IMR-90 (cell line): ENCODE results near the gene CBX8.

Source experiments
- BHLHE40 ChIP-seq: fragments of 150-350 bp; IDR thresholded peaks from 2 replicates; pipeline ENCODE4 v1.6.1; 2016; ENCODE audit warnings: mild to moderate bottlenecking, low read depth, low read length
- CEBPB ChIP-seq: IDR thresholded peaks from 2 replicates; pipeline ENCODE4 v1.6.1; 2012; ENCODE audit warnings: low read depth, low read length, improper control_type of control experiment
- CHD1 ChIP-seq: IDR thresholded peaks from 2 replicates; pipeline ENCODE4 v1.6.1; 2012; ENCODE audit warnings: low read depth, low read length, improper control_type of control experiment
- MAFK ChIP-seq: IDR thresholded peaks from 2 replicates; pipeline ENCODE4 v1.6.1; 2012; ENCODE audit warnings: low read depth, low read length, improper control_type of control experiment
- MXI1 ChIP-seq: IDR thresholded peaks from 2 replicates; pipeline ENCODE4 v1.6.1; 2012; ENCODE audit warnings: low read depth, mild to moderate bottlenecking, low read length, moderate library complexity, borderline replicate concordance
- NFE2L2 ChIP-seq: fragments of 150-350 bp; IDR thresholded peaks from 2 replicates; pipeline ENCODE4 v1.6.1; 2016; ENCODE audit warnings: low read depth, mild to moderate bottlenecking, low read length
- POLR2A ChIP-seq: IDR thresholded peaks from 2 replicates; pipeline ENCODE4 v1.6.1; 2012; ENCODE audit warnings: mild to moderate bottlenecking, low read depth, low read length
- RAD21 ChIP-seq: IDR thresholded peaks from 2 replicates; pipeline ENCODE4 v1.6.1; 2012; ENCODE audit warnings: low read length, improper control_type of control experiment
- RCOR1 ChIP-seq: IDR thresholded peaks from 2 replicates; pipeline ENCODE4 v1.6.1; 2012; ENCODE audit warnings: mild to moderate bottlenecking, low read length, improper control_type of control experiment; ENCODE audit not compliant: insufficient replicate concordance
- RFX5 ChIP-seq: IDR thresholded peaks from 2 replicates; pipeline ENCODE4 v1.8.0; 2012; ENCODE audit warnings: low read depth, mild to moderate bottlenecking, low read length, moderate library complexity
- SMC3 ChIP-seq: fragments of 150-350 bp; IDR thresholded peaks from 2 replicates; pipeline ENCODE4 v1.6.1; 2016; ENCODE audit warnings: low read depth, mild to moderate bottlenecking, antibody characterized with exemption, low read length, moderate library complexity
- USF2 ChIP-seq: fragments of 150-350 bp; IDR thresholded peaks from 2 replicates; pipeline ENCODE4 v1.6.1; 2017; ENCODE audit warnings: mild to moderate bottlenecking, antibody characterized with exemption, low read length, low read depth
- TF ChIP-seq, protein P1 (sequence below): conservative IDR thresholded peaks from 2 replicates; pipeline ENCODE4 v1.5.1; 2012; ENCODE audit warnings: mild to moderate bottlenecking, low read depth, low read length, improper control_type of control experiment
- TF ChIP-seq, protein P2 (sequence below): fragments of 150-350 bp; IDR thresholded peaks from 2 replicates; pipeline ENCODE4 v1.6.1; 2016; ENCODE audit warnings: low read depth, mild to moderate bottlenecking, low read length, moderate library complexity, borderline replicate concordance

DNA sequence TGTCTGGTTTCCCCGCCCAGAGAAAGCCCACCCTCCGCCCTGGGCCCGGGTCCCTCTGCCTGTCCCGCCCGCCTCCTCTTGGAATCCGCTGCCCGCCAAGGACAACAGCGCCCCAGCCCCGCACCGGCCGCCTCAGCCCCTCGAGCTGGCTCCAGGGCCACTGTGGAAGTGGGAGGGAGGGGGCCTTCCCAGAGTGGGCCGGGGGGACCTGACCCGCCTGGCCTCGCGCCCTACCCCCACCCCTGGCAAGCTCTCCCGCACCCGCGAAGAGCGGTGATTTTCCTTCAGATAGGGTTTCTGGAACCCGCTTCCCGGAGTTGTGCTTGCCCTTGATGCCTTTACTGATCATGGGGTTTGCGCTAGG lies 2.3 kb upstream of the CBX8 start:
- TF ChIP-seq CHD1 (no peak), POLR2A (no peak), RAD21 (no peak), MAFK (no peak), USF2 (no peak), MXI1 (no peak), RFX5 (no peak), NFE2L2 (no peak), CEBPB (no peak), RCOR1 (no peak), SMC3 (no peak), BHLHE40 (no peak)
- TF ChIP-seq, protein P1, sequence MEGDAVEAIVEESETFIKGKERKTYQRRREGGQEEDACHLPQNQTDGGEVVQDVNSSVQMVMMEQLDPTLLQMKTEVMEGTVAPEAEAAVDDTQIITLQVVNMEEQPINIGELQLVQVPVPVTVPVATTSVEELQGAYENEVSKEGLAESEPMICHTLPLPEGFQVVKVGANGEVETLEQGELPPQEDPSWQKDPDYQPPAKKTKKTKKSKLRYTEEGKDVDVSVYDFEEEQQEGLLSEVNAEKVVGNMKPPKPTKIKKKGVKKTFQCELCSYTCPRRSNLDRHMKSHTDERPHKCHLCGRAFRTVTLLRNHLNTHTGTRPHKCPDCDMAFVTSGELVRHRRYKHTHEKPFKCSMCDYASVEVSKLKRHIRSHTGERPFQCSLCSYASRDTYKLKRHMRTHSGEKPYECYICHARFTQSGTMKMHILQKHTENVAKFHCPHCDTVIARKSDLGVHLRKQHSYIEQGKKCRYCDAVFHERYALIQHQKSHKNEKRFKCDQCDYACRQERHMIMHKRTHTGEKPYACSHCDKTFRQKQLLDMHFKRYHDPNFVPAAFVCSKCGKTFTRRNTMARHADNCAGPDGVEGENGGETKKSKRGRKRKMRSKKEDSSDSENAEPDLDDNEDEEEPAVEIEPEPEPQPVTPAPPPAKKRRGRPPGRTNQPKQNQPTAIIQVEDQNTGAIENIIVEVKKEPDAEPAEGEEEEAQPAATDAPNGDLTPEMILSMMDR: no peak
- TF ChIP-seq, protein P2, sequence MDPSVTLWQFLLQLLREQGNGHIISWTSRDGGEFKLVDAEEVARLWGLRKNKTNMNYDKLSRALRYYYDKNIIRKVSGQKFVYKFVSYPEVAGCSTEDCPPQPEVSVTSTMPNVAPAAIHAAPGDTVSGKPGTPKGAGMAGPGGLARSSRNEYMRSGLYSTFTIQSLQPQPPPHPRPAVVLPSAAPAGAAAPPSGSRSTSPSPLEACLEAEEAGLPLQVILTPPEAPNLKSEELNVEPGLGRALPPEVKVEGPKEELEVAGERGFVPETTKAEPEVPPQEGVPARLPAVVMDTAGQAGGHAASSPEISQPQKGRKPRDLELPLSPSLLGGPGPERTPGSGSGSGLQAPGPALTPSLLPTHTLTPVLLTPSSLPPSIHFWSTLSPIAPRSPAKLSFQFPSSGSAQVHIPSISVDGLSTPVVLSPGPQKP: no peak
